GM18508 (cell line): ENCODE data around the gene NME1.
"Not testable (repeated sequence)": the region's sequence is repeated elsewhere in the genome, so short reads cannot be mapped to it uniquely, and the experiment has no call there.

Experiments
- ATAC-seq: cut with Tn5 transposase; IDR thresholded peaks from one replicate; pipeline ENCODE4 v1.9.1; 2021; ENCODE audit warnings: moderate number of reproducible peaks; ENCODE audit not compliant: insufficient read depth, unreplicated experiment

NME1 gene

GRCh38 chr17:51144266-51145022 is 8.9 kb upstream of the NME1 start:
- no peak for ATAC-seq

- no peak for ATAC-seq
These were observed 5.7 kb upstream of the NME1 start for GRCh38 chr17:51147650-51148049.

DNA sequence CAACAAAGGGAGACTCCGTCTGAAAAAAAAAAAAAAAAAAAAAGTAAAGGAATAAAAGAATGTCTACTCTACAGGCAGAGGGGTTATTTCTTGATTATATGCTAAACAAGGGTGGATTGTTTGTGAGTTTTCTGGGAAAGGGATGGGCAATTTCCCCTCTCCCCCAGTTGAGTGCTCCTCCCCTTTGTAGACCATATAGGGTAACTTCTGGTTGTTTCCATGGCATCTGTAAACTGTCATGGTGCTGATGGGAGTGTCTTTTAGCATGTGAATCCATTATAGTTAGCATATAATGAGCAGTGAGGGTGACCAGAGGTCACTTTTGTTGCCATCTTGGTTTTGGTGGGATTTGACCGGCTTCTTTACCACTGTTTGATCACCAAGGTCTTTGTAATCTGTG is 4.2 kb upstream of the NME1 start:
- ATAC-seq = no peak

DNA sequence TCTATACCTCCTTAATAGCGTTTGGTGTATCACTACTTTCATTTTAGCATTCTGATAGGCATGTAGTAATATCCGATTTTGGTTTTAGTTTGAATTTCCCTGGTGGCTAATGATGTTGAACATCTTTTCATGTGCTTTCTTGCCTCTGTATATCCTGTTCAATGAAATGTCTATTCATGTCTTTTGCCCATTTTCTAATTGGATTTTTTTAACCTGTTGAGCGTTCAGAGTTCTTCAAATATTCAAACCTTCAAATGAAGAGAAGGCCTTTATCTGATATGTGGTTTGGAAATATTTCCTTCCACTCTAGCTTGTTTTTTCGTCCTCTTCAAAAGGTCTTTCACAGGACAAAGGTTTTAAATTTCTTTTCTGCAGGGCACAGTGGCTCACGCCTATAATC is 2.4 kb upstream of the NME1 start:
- ATAC-seq = no peak

DNA sequence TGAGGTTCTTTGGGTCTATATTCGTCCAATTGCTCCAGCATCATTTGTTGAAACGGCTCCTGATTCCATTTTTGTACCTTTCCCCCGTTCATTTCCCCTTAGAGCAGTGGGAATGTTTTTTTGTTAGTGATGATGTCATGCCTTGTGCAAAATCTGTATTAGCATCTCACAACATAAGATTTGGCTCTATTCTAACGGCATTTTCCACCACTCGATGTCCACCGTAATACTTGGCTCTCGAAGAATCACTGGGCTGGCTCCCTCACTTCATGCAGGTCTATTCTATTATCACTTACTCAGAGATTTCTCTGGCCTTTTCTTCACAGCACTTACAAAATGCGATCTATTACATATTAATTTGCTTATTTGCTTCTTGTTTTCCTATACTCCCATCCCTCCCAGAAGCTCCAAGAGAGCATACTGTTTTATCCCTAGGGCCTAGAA is 571 bp upstream of the NME1 start:
- ATAC-seq = no peak

GRCh38 chr17:51154176-51154575 is 817 bp downstream of the NME1 start:
- no peak for ATAC-seq

DNA sequence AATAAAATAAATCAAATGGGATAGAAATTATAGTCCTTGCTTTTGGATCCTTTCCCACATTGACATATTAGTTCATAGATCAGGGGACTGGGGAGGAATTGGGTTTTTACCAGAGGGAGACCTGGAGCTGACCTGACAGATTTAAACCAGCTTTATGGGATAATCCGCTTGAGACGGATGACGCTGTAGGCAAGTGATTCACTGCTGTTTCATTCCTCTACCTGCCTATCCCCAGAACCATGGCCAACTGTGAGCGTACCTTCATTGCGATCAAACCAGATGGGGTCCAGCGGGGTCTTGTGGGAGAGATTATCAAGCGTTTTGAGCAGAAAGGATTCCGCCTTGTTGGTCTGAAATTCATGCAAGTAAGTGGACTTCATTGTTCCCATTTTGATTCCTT is 2.1 kb downstream of the NME1 start:
- no peak for ATAC-seq

GRCh38 chr17:51159604-51160003 is 6.2 kb downstream of the NME1 start:
- no peak for ATAC-seq

DNA sequence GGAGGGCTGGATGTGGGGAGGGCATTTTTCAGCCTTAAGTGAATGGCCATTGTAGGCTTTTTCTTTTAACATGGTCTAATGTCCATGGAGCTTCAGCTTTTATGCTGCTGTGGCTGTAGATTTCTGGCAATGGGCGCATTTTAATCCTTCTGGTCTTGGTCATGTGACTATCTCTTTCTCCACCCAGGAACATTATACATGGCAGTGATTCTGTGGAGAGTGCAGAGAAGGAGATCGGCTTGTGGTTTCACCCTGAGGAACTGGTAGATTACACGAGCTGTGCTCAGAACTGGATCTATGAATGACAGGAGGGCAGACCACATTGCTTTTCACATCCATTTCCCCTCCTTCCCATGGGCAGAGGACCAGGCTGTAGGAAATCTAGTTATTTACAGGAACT is 8.2 kb downstream of the NME1 start:
- no peak for ATAC-seq

- no peak for ATAC-seq
These were observed 11.7 kb downstream of the NME1 start for GRCh38 chr17:51164911-51165679.

GRCh38 chr17:51165680-51166197 is 12.4 kb downstream of the NME1 start:
- ATAC-seq = no peak

DNA sequence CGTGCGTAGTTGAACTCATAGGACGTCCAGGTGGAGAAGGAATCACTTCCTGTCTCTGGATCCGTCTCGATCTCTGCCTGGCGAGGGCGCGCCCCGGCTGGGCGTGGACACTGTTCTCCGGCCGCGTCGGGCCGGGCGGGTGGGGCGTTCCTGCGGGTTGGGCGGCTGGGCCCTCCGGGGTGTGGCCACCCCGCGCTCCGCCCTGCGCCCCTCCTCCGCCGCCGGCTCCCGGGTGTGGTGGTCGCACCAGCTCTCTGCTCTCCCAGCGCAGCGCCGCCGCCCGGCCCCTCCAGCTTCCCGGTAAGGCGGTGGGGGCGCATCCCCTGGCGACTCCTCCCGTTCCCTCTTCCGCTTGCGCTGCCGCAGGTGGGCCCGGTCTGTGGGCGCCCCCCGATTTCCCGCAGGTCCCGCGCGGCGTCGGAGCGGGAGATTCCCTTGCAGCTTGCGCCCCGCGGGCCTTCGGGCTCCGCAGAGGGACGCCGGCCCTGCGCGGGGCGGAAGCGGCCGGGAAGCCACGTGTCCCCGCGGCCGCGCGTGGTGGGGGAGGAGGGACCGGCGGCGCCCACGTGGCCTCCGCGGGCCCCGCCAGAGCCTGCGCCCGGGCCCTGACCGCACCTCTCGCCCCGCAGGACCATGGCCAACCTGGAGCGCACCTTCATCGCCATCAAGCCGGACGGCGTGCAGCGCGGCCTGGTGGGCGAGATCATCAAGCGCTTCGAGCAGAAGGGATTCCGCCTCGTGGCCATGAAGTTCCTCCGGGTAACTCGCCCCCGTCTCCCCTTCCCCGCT is 13.0 kb downstream of the NME1 start, which contains the start of gene NME2:
TSS of gene NME2 (plus strand) at position 214 of the 789 bp plus-strand sequence. CDS start at position 634, 420 bp downstream.
- ATAC-seq = peak; percentile 67

DNA sequence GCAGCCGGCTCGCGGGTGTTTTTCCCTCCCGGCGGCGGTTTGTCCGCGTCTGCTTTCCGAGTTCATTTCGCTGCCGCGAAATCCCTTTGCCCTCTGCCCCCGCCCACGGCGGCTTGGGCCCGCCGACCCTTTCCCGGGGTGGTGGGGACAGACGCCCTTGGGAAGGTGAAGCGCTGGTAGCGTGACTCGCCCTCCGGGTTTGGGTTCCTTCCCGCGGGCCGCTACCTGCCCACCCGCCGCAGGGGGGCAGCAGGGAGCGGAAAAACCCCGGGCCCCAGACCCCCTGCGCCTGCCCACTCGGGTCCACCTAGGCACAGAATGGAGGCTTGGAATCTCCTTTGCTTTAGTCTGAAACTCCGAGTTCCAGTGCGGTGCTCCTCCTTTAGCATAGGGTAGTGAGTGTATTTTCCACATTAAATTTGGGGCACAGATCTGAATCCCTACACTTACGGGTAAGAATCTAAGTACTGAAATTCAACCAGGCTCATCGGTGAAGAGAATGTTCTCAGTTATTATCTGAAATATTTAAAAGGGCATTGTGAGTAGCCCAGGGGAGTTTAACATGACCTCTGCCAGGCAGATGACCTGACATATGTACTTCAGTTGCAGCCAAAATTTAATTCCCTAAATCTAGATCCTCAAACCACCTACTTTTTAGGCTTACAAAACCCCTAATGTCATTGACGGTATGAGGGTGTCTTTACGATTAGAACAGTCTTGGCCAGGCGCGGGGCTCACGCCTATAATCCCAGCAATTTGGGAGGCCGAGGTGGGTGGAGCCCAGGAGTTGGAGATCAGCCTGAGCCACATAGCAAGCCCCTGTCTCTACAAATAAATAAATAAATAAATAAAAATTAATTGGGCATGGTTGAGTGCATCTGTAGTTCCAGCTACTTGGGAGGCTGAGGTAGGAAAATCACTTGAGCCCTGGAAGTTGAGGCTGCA is 13.9 kb downstream of the NME1 start:
- ATAC-seq = peak; percentile 27

- no peak for ATAC-seq
These were observed 16.0 kb downstream of the NME1 start for GRCh38 chr17:51169340-51169739.

- no peak for ATAC-seq
These were observed 17.4 kb downstream of the NME1 start for GRCh38 chr17:51170736-51171135.

DNA sequence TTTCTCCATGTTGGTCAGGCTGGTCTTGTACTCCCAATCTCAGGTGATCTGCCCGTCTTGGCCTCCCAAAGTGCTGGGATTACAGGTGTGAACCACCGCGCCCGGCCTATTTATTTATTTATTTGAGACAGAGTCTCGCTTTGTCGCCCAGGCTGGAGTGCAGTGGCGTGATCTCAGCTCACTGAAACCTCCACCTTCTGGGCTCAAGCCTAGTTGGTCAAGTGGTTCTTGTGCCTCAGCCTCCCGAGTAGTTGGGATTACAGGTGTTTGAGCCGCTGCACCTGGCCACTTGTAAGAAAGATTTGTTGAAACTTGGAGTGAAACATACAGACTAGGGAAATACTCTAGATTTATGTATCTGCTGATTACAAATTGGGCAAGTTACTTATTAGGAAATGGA is 18.7 kb downstream of the NME1 start:
- not testable (repeated sequence) for ATAC-seq

GRCh38 chr17:51180486-51180885 is 27.1 kb downstream of the NME1 start:
- no peak for ATAC-seq

DNA sequence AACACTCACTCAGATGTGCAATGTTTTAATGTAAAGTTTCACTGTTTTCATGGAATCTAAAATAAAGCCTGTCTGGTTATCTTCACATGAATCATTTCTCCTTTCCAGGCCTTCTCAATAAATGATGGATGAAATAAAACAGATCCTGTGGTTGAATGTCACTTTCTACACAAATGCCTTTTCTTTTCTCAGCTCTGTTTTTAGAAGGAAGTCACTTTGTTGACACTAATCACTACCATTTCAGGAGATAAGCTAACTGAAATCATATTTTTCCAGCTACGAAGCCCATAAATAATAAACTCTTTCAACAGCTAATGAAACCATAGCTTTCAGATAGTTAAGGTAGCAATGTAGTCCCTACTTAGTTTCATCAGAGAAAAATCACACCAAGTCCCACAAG is 30.8 kb downstream of the NME1 start:
- no peak for ATAC-seq

DNA sequence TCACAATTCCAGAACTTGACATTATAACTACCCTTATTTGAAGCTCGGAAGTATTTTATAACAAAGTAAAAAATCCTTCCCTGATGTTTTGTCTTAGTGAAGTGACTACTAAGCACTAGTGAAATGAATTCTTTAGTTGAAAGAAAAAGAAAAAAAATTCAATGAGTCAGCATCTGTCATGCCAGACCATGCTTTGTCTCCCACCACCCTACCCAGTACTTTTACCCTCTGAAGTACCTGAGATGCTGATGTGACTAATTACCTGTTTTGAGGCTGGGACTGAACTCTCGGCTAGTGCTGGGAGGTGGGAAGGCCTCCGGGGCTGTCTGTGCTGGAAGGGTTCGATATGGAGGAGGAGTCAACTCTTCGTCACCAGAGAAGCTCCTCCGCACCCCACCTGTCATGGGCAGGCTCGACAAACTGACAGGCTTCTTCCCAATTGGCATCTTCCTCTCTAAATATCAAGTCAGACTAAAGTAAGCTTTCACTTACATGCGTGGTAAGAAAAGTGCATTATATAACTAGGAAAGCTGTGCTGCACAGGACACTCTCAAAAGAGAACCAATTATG is 32.5 kb downstream of the NME1 start:
- ATAC-seq = no peak
